Astrocyte of the cerebellum (primary cell): ENCODE data around the gene VWA8.
"Not testable (repeated sequence)": the region's sequence is repeated elsewhere in the genome, so short reads cannot be mapped to it uniquely, and the experiment has no call there.

Source experiments
- DNase-seq: peaks from one replicate; pipeline ENCODE4 v3.0.0-alpha.2; 2011; ENCODE audit warnings: low read depth
- H3K4me3 ChIP-seq: 2 replicates; pipeline ENCODE4 v1.5.1; 2011; ENCODE audit warnings: mild to moderate bottlenecking, low read depth, low read length, moderate library complexity
- in situ Hi-C: cut with HindIII; loops from 2 replicates; pipeline ENCODE4 v1.10.0; 2017; ENCODE audit warnings: low sequenced_read_pairs
- TF ChIP-seq, protein P1 (sequence below): IDR thresholded peaks from 2 replicates; pipeline ENCODE4 v1.5.1; 2012; ENCODE audit warnings: low read length, low read depth, moderate library complexity, mild to moderate bottlenecking; ENCODE audit errors: missing control alignments

Gene VWA8

DNA sequence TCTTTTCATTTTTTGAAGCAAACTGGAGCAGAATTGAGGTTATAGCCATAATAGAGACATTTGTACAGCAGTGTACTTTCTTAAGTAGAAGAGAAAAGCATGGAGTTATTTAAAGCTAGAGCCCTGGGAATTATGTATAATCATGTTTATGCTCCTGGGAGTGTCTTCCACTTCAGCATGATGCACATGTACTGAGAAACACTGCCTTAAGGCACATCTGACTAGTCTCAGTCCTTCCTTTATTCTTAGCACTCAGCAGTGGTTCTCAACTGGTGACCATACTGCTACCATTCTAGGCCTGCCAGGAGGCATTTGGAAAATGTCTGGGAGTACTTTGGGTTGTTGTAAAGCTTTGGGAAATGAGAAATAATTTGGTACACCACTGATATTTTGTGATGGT, 45.8 kb downstream of the VWA8 start:
- H3K4me3 ChIP-seq = no peak overlapping the region
- in situ Hi-C loops = loop anchor here (10.0 kb wide), 1 partner anchor 250 kb away; no protein-coding TSS in a partner anchor
- TF ChIP-seq, protein P1, sequence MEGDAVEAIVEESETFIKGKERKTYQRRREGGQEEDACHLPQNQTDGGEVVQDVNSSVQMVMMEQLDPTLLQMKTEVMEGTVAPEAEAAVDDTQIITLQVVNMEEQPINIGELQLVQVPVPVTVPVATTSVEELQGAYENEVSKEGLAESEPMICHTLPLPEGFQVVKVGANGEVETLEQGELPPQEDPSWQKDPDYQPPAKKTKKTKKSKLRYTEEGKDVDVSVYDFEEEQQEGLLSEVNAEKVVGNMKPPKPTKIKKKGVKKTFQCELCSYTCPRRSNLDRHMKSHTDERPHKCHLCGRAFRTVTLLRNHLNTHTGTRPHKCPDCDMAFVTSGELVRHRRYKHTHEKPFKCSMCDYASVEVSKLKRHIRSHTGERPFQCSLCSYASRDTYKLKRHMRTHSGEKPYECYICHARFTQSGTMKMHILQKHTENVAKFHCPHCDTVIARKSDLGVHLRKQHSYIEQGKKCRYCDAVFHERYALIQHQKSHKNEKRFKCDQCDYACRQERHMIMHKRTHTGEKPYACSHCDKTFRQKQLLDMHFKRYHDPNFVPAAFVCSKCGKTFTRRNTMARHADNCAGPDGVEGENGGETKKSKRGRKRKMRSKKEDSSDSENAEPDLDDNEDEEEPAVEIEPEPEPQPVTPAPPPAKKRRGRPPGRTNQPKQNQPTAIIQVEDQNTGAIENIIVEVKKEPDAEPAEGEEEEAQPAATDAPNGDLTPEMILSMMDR = no peak
- no peak for DNase-seq

DNA sequence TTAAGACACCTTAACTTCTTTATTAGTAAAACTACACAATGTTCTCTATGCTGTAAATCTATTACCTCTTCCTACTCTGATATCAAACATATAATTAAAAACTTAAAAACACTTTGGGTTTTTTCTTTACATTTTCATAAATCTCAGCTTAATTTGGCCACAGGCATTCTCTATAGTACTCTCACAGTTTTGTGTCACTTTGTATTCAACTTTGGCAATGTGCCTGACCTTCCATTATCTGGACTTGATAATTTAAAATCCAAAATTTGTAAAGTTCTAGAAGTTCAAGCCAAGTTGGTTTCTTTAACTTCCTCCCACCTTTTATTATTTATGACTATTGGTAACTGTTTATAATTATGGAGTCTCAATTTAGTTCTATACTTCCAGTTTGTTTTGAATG, 46.4 kb downstream of the VWA8 start:
- DNase-seq = no peak
- TF ChIP-seq, protein P1 = no peak
- in situ Hi-C loops = loop anchor here (10.0 kb wide), 1 partner anchor 250 kb away; no protein-coding TSS in a partner anchor

DNA sequence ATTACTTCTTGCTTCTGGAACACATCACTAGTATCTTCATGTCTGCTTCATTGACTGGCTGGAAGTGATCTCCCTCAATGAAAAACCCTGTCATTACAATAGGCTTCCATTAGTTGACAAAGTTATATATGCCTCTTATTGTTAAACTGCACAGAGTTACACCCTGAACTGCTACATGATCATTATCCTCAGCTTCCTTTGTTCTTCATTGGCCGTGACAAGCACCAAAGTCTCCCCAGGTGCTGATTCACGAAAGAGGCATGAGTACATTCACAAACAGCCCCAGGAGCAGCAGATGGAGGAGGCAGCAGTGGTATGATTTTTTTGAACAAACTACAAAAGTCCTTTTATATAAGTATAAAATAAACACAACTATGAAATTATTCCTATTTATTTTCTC, 51.4 kb downstream of the VWA8 start:
- no peak for DNase-seq
- TF ChIP-seq, protein P1 = no peak
- in situ Hi-C loops = no loop called here
- no peak overlapping the region for H3K4me3 ChIP-seq

More for the DNA sequence above, 46.4 kb downstream of the VWA8 start:
- no peak overlapping the region for H3K4me3 ChIP-seq

DNA sequence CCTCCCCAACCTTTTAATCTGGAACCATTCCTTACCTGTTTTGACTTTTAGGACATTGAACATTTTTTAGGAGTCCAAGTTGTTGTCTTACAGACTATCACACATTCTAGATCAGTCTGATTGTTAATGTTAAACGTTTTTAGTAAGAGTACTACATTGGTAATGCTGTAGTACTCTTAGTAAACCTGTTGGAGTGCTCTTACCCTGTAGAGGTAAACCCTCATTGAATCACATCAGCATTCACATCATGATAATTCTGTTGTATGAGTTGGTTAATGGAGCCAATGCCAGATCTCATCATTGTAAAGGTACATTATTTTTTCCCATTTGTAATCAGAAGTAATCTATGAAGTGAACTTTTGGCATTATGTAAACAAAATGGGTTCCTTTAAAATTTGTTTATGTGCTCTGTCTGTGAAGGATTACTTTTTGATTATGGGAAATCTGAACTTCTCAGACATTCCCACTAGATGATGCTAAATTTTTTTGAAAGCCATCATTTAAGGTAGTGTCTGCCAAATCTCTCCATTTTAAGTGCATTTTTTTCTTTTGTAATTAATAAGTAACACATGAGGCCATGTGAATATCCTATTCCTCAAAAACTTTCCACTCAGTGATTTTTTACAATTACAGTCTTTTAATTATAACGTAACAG, 55.2 kb downstream of the VWA8 start:
- in situ Hi-C loops = no loop called here
- TF ChIP-seq, protein P1 = peak; percentile 47
- H3K4me3 ChIP-seq = no peak overlapping the region
- DNase-seq = no peak

DNA sequence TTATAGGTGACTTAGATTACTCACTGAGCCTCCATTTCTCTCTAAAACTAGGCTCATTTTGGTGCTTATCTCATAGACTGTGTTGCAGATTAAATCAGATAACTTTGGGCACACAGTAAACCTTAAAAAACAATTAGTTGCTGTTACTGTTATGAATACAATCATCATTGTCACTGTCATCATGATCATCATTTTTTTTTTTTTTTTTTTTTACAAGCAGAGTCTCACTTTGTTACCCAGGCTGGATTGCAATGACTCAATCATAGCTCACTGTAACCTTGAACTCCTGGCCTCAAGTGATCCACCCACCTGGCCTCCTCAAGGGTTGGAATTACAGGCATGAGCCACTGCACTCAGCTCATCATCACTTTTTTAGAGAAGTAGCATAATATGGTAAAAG, 60.0 kb downstream of the VWA8 start:
- no peak overlapping the region for H3K4me3 ChIP-seq
- in situ Hi-C loops = no loop called here
- no peak for DNase-seq
- TF ChIP-seq, protein P1 = no peak

DNA sequence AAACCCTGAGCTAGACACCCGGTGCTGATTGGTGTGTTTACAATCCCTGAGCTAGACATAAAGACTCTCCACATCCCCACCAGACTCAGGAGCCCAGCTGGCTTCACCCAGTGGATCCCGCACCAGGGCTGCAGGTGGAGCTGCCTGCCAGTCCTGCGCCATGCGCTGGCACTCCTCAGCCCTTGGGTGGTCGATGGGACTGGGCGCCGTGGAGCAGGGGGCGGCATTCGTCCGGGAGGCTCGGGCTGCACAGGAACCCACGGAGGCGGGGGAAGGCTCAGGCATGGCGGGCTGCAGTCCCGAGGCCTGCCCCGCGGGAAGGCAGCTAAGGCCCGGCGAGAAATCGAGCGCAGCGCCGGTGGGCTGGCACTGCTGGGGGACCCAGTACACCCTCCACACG, 62.5 kb downstream of the VWA8 start:
- in situ Hi-C loops = not testable (repeated sequence)

DNA sequence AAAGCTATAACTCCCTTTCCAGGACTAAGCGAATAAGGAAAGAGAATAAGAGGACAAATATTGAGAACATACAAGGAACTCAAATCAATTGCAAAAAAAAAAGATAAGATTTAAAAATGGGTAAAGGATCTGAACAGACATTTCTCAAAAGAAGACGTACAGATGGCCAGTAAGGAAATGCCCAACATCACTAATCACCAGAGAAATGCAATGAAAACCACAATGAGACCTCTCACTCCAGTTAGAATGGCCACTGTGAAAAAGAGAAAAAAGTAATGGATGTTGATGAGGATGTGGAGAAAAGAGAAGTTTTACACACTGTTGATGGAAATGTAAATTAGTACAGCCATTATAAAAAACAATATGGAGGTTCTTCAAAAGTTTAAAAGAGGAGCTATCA, 63.8 kb downstream of the VWA8 start:
- TF ChIP-seq, protein P1 = no peak
- H3K4me3 ChIP-seq = no peak overlapping the region
- no peak for DNase-seq
- in situ Hi-C loops = no loop called here

More for the DNA sequence above, 62.5 kb downstream of the VWA8 start:
- not testable (repeated sequence) for H3K4me3 ChIP-seq, DNase-seq
